Skeletal muscle satellite cell (primary cell): ENCODE results near the gene TANGO2.

Experiments
- H3K27me3 ChIP-seq: 2 replicates; pipeline ENCODE4 v1.7.0; 2013; ENCODE audit warnings: low read length; ENCODE audit not compliant: control insufficient read depth, insufficient read depth
- H3K36me3 ChIP-seq: 2 replicates; pipeline ENCODE4 v1.7.0; 2013; ENCODE audit warnings: mild to moderate bottlenecking, control low read depth, low read length; ENCODE audit not compliant: insufficient read depth
- H3K4me1 ChIP-seq: 2 replicates; pipeline ENCODE4 v1.7.0; 2013; ENCODE audit warnings: low read length; ENCODE audit not compliant: control insufficient read depth, insufficient read depth
- H3K4me2 ChIP-seq: 2 replicates; pipeline ENCODE4 v1.7.0; 2013; ENCODE audit warnings: mild to moderate bottlenecking, low read length
- H3K4me3 ChIP-seq: 2 replicates; pipeline ENCODE4 v1.7.0; 2013; ENCODE audit warnings: low read length
- H3K9ac ChIP-seq: 2 replicates; pipeline ENCODE4 v1.7.0; 2013; ENCODE audit warnings: mild to moderate bottlenecking, low read depth, low read length, moderate library complexity
- H3K9me3 ChIP-seq: replicated peaks from 2 replicates; pipeline ENCODE4 v1.7.0; 2013; ENCODE audit warnings: mild to moderate bottlenecking, control low read depth, low read length

TANGO2 gene

DNA sequence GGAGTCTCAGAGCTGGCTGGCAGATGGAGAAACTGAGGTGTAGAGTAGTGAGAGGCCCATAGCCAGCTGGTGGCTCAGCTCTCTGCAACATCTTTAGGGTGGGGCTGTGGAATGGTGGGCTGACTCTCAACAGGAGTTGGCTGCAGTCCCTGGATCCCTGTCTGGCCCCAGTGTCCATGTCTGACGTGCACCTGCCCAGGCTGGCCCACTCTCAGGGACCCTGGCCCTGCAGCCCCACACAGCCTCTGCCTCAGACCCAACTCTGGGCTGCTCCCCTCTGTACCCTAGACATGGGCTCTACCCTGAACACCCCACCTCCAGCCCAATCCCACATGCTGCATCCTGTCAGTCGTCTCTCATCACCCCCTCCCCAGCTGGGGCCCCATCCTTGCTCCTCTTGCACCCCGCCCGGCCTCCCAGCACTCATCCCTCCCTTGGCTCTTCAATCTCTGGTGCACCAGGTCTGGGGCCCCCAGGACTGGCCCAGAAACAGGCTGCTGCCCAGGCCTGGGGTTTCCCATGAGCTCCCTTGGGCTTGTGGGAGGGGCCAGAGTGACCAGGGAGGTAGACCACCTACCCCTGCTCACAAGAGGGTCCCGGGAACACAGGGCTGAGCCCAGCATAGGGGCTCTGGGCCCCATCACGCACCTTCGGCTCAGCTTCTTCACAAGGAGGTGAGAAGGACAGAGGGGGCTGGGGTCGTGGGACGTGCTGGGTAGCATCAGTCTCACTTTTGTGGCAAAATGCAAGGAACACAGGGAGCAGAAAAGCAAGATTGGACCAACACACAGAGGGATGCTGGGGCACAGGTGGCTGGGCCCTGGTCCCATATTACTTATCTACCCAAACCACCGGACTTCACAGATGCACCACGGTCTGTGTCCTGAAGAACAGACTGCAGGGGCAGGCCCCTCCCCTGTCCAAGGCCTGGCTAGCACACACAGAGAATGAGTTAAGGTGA is 35.8 kb upstream of the TANGO2 start:
- no peaks in the 10 kb centered on the region for H3K36me3 ChIP-seq
- H3K9ac ChIP-seq = no peak overlapping the region
- peaks cover 24% of the 10 kb centered on the region for H3K4me1 ChIP-seq
- no peaks in the 10 kb centered on the region for H3K9me3 ChIP-seq
- H3K4me3 ChIP-seq = no peak overlapping the region
- no peaks in the 10 kb centered on the region for H3K27me3 ChIP-seq
- H3K4me2 ChIP-seq = no peak overlapping the region

- H3K4me3 ChIP-seq = peak overlapping the region; percentile 86
- no peaks in the 10 kb centered on the region for H3K9me3 ChIP-seq
- peak overlapping the region; percentile 100 for H3K4me2 ChIP-seq
- H3K9ac ChIP-seq = peak overlapping the region; percentile 85
- peaks cover 30% of the 10 kb centered on the region for H3K4me1 ChIP-seq
- no peaks in the 10 kb centered on the region for H3K27me3 ChIP-seq
- H3K36me3 ChIP-seq = no peaks in the 10 kb centered on the region
Measured at GRCh38 chr22:19986011-19986409, 34.9 kb upstream of the TANGO2 start.

DNA sequence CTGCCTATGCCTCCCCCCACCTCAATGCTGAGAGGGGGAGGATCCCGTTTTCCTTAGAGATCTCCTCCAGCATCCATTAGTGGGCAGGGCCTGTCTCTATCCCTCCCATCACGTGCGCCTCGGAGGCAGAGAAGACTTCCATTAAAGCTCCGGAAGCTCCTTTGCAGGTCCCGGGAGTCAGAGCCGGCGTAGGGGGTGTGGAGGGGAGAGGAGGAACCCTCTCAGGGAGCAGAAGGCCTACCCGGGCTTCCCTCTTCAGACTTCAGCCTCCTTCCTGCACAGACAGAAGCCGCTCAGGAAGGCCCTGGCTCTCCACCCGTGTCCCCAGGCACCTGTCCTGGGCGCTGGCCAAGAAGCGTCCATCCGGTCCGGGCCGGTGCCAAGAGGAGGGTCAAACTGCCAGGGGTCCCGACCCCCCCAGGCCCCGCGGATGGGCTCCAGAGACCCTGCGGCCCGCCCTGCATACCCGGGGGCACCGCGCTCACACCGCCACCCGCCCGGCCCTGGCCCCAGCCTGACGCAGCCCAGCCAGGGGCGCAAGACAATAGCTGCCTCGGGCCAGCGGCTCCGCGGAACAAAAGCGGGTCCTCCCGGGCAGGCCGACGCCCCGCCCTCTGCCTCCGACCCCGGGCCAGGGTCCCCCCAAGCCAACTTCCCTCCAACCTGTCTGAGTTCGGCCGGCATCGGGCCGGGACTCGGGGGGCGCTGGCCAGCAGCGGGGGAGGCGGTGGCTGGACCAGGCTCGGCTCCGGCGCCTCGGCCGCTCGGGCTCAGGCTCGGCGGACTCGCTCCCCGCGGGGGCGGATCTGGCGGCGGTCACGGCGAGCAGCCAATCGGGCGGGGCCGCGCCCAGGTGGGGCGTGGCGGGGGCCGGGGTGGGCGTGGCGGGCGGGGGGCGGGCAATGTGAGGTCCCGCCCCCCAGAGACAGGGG is 34.2 kb upstream of the TANGO2 start:
- Histone ChIP-seq H3K4me3 (peak overlapping the region; percentile 86), H3K9ac (peak overlapping the region; percentile 85), H3K27me3 (no peaks in the 10 kb centered on the region), H3K36me3 (no peaks in the 10 kb centered on the region), H3K9me3 (no peaks in the 10 kb centered on the region), H3K4me1 (peaks cover 37% of the 10 kb centered on the region), H3K4me2 (peak overlapping the region; percentile 100)

DNA sequence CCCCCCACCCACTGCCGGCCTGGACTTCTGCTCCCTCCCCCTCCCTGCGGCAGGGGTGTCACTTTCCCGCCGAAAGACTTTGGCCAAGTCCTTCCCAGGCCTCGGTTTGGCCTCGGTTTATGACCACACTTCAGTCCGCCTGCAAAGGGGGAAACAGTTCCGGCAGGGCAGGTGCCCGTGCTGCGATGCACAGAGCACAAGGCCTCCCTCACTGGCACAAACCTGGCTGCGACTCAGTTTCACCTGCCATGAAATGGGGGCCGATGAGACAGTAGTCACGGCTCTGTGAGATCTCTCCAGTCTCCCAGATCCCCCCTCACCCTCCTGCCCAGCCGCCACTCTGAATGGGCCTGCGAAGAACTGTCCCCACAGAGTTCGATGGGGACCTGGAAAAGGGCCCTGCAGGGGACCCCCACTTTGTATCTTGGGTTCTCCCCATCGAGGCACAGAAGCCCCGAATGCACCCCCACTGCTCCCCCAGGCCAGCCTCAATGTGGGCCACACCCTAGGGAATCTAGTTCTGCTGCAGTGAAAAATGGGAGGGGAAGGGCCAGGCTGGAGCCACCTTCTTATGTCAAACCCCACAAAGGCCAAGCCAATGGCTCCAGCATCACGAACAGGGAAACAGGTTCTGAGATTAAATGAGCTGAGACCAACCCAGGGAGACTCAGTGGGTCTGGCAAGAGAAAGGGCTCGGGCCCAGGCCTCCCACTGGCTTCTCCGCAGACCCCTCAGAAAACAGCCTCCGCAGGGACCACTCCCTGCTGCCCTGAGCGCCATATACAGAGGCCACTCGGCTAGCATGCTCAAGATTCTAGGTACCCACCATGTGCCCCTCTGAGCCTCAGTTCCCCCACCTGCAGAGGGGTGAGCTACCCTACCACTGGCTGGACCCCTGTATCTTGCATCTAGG is 33.3 kb upstream of the TANGO2 start:
- Histone ChIP-seq H3K27me3 (no peaks in the 10 kb centered on the region), H3K9me3 (no peaks in the 10 kb centered on the region), H3K9ac (no peak overlapping the region), H3K4me3 (no peak overlapping the region), H3K4me1 (peaks cover 40% of the 10 kb centered on the region), H3K4me2 (no peak overlapping the region), H3K36me3 (no peaks in the 10 kb centered on the region)

DNA sequence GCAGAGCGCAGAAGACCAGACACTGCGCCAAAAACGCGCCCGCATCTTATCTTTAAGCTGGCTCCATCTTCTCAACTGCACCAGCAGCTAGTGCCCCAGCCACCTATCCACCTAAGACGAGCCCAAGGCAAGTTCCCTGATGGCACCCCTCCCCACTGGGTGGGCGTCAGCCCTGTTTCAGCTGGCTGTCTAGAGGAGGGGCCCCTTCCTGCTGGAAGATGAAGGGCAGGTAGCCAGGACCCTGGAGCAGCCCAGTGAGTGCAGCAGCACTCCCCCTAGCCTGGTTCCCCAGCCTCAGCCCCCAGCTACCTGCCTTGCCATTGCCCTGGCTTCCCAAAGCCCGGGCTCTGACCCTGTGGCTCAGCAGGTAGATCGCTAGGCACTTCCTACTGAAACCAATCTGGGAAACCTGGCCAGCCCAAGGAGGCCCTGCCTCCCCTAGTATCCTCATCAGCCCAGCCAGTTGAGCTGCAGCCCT is 32.5 kb upstream of the TANGO2 start:
- no peaks in the 10 kb centered on the region for H3K9me3 ChIP-seq
- no peak overlapping the region for H3K9ac ChIP-seq
- no peaks in the 10 kb centered on the region for H3K36me3 ChIP-seq
- H3K4me3 ChIP-seq = no peak overlapping the region
- H3K4me2 ChIP-seq = no peak overlapping the region
- H3K27me3 ChIP-seq = no peaks in the 10 kb centered on the region
- H3K4me1 ChIP-seq = peaks cover 40% of the 10 kb centered on the region

- Histone ChIP-seq H3K4me1 (peaks cover 34% of the 10 kb centered on the region), H3K9me3 (no peaks in the 10 kb centered on the region), H3K4me3 (no peak overlapping the region), H3K27me3 (no peaks in the 10 kb centered on the region), H3K36me3 (no peaks in the 10 kb centered on the region), H3K4me2 (no peak overlapping the region), H3K9ac (no peak overlapping the region)
Measured at GRCh38 chr22:19988965-19989724, 31.8 kb upstream of the TANGO2 start.

DNA sequence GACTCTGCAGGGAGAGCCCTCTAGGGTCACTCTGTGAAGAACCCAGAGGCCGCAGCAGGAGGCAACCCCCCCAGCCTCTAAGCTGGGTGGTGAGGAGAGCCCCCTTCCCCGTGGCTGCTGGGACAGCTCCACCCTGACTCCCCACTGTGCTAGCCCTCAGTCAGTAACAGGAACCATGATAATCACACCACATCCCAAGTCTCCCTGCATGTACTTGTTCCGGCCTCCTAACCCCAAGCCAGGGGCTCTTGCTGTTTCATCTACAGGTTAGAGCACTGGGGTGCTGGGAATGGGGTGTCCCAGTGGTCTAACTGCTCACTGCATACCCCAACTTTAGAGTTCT is 31.2 kb upstream of the TANGO2 start:
- H3K9ac ChIP-seq = no peak overlapping the region
- no peaks in the 10 kb centered on the region for H3K9me3 ChIP-seq
- no peak overlapping the region for H3K4me3 ChIP-seq
- no peaks in the 10 kb centered on the region for H3K36me3 ChIP-seq
- H3K4me1 ChIP-seq = peaks cover 29% of the 10 kb centered on the region
- H3K4me2 ChIP-seq = no peak overlapping the region
- no peaks in the 10 kb centered on the region for H3K27me3 ChIP-seq

DNA sequence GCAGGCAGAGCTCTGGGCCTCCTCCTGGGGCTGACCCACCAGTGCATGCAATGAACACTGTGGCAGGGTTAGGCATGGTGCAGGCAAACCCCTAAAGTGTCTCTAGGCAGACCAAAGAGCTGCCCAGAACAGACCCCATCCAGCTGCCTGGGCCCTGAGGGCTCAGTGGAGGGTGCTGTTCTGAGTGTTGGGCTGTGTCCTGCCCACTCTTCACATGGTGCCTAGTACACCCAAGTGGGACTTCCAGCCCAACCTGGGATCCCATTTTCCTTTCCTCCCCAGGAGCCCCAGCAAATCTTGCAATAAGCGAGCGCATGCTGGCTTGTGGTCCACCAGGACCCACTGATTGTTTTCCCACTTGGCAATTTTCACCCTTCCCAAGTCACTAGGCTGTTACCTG is 30.7 kb upstream of the TANGO2 start:
- Histone ChIP-seq H3K36me3 (no peaks in the 10 kb centered on the region), H3K4me2 (no peak overlapping the region), H3K9me3 (no peaks in the 10 kb centered on the region), H3K9ac (no peak overlapping the region), H3K4me3 (no peak overlapping the region), H3K27me3 (no peaks in the 10 kb centered on the region), H3K4me1 (peaks cover 33% of the 10 kb centered on the region)

DNA sequence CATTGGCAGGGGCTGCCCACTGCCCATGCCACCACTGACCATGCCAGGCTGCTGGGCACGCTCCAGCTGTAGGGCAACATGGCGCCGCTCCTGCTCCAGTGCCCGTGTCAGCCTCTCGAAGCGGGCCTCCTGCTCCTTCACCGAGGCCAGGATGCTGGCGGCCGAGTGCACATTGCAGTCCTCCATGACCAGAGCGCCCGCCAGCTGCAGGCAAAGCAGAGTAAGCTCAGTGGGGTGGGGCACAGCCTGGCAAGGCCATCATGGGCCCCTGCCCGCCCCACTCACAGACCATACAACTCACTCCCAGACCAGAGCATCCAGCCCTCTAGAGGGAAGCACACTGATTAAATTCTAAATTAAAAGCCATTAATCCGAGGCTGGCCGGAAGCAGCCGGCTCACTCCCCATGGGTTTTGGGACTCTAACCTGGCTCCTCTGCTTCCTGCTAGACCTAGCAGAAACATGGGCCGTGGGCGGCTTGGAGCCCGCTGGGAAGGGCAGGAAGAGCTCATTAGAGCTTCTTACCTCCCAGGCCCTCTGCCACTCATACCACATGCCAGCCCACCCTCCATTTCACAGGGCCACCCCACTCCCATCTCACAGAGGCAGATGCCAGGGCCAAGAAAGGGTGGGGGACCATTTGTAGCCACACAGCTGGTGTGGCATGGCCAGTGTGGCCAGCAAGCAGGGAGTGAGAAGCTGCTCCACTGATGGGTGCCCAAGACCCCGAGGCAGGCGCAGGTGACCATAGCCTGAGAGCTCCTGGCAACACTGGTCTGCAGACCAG is 30.1 kb upstream of the TANGO2 start:
- Histone ChIP-seq H3K4me3 (no peak overlapping the region), H3K9ac (no peak overlapping the region), H3K27me3 (no peaks in the 10 kb centered on the region), H3K9me3 (no peaks in the 10 kb centered on the region), H3K4me1 (peaks cover 39% of the 10 kb centered on the region), H3K36me3 (no peaks in the 10 kb centered on the region), H3K4me2 (no peak overlapping the region)

GRCh38 chr22:19991395-19991644 is 29.6 kb upstream of the TANGO2 start:
- H3K4me1 ChIP-seq = peaks cover 39% of the 10 kb centered on the region
- H3K27me3 ChIP-seq = no peaks in the 10 kb centered on the region
- H3K36me3 ChIP-seq = no peaks in the 10 kb centered on the region
- H3K9me3 ChIP-seq = no peaks in the 10 kb centered on the region
- H3K4me3 ChIP-seq = no peak overlapping the region
- no peak overlapping the region for H3K4me2 ChIP-seq
- H3K9ac ChIP-seq = no peak overlapping the region
